GM23338 (cell line): ENCODE data around the gene CBFA2T3. TPM values are rescaled to one million over a fixed set of nuclear protein-coding genes. Genes with fewer than 3 reads are reported as not detected.

Experiments
- ATAC-seq: fragments of 200-7000 bp; cut with Tn5 transposase; 3 replicates; pipeline ENCODE4 v1.9.1; 2020
- DNase-seq: peaks from one replicate; pipeline ENCODE4 v3.0.0-alpha.2; 2015; ENCODE audit warnings: low spot score
- H2AFZ ChIP-seq: fragments of 200-600 bp; sonication (generic); 2 replicates; pipeline ENCODE4 v1.8.0; 2016; ENCODE audit warnings: antibody characterized with exemption, mild to moderate bottlenecking, moderate library complexity
- H3F3A ChIP-seq: fragments of 200-600 bp; sonication (generic); replicated peaks from 2 replicates; pipeline ENCODE4 v1.8.0; 2017; ENCODE audit warnings: antibody characterized with exemption, mixed run types, low read depth
- H3K27ac ChIP-seq: fragments of 200-600 bp; sonication (generic); 2 replicates; pipeline ENCODE4 v1.6.1; 2016; ENCODE audit warnings: low read depth
- H3K27me3 ChIP-seq: fragments of 200-600 bp; sonication (generic); 2 replicates; pipeline ENCODE4 v1.8.0; 2016; ENCODE audit warnings: mild to moderate bottlenecking, mixed run types, moderate library complexity; ENCODE audit not compliant: insufficient read depth
- H3K36me3 ChIP-seq: fragments of 200-600 bp; sonication (generic); 2 replicates; pipeline ENCODE4 v1.8.0; 2016; ENCODE audit warnings: mild to moderate bottlenecking; ENCODE audit not compliant: insufficient read depth
- H3K4me1 ChIP-seq: fragments of 200-600 bp; sonication (generic); 2 replicates; pipeline ENCODE4 v1.8.0; 2016; ENCODE audit warnings: mild to moderate bottlenecking, moderate library complexity; ENCODE audit not compliant: insufficient read depth
- H3K4me2 ChIP-seq: fragments of 200-600 bp; sonication (generic); 2 replicates; pipeline ENCODE4 v1.7.1; 2017; ENCODE audit warnings: mixed run types
- H3K4me3 ChIP-seq: fragments of 200-600 bp; sonication (generic); 2 replicates; pipeline ENCODE4 v1.6.1; 2016; ENCODE audit warnings: mixed run types
- H3K79me2 ChIP-seq: fragments of 200-600 bp; sonication (generic); replicated peaks from 2 replicates; pipeline ENCODE4 v1.8.0; 2017; ENCODE audit warnings: mild to moderate bottlenecking; ENCODE audit not compliant: insufficient read depth
- H3K9me2 ChIP-seq: fragments of 200-600 bp; sonication (generic); 2 replicates; pipeline ENCODE4 v1.8.0; 2017; ENCODE audit not compliant: insufficient read depth
- H4K20me1 ChIP-seq: fragments of 200-600 bp; sonication (generic); replicated peaks from 2 replicates; pipeline ENCODE4 v1.8.0; 2017; ENCODE audit warnings: mild to moderate bottlenecking; ENCODE audit not compliant: insufficient read depth
- H3K27ac Mint-ChIP-seq: 2 replicates; pipeline ENCODE4 v1.8.0; 2020; ENCODE audit warnings: inconsistent platforms, mild to moderate bottlenecking, moderate library complexity, mixed read lengths
- H3K27me3 Mint-ChIP-seq: 3 replicates; pipeline ENCODE4 v1.8.0; 2022; ENCODE audit warnings: low read depth, mild to moderate bottlenecking, moderate library complexity, mixed read lengths, inconsistent platforms; ENCODE audit not compliant: insufficient read depth, poor library complexity
- H3K36me3 Mint-ChIP-seq: 3 replicates; pipeline ENCODE4 v1.8.0; 2021; ENCODE audit warnings: low read depth, mild to moderate bottlenecking, inconsistent platforms, moderate library complexity, mixed read lengths
- H3K4me1 Mint-ChIP-seq: 3 replicates; pipeline ENCODE4 v1.8.0; 2020; ENCODE audit warnings: mild to moderate bottlenecking, inconsistent platforms, mixed read lengths
- H3K4me3 Mint-ChIP-seq: 3 replicates; pipeline ENCODE4 v1.8.0; 2021; ENCODE audit warnings: moderate library complexity, mild to moderate bottlenecking, inconsistent platforms, mixed read lengths
- H3K9me3 Mint-ChIP-seq: 3 replicates; pipeline ENCODE4 v1.8.0; 2020; ENCODE audit warnings: moderate library complexity, mild to moderate bottlenecking, inconsistent platforms, mixed read lengths
- CREB1 ChIP-seq: fragments of 250-450 bp; sonication (Bioruptor Pico); IDR thresholded peaks from 2 replicates; pipeline ENCODE4 v1.5.0; 2020; ENCODE audit warnings: low read depth, mild to moderate bottlenecking, moderate library complexity
- EZH2 ChIP-seq: fragments of 200-600 bp; sonication (generic); IDR thresholded peaks from one replicate; pipeline ENCODE4 v1.8.0; 2017; ENCODE audit warnings: antibody characterized with exemption, mild to moderate bottlenecking, low read depth; ENCODE audit not compliant: unreplicated experiment
- EZH2phosphoT487 ChIP-seq: fragments of 200-600 bp; sonication (generic); IDR thresholded peaks from one replicate; pipeline ENCODE4 v1.8.1; 2018; ENCODE audit warnings: antibody characterized with exemption; ENCODE audit not compliant: unreplicated experiment
- JUNB ChIP-seq: IDR thresholded peaks from one replicate; pipeline ENCODE4 v1.6.1; 2016; ENCODE audit warnings: antibody characterized with exemption; ENCODE audit not compliant: unreplicated experiment
- NANOG ChIP-seq: IDR thresholded peaks from 2 replicates; pipeline ENCODE4 v1.6.1; 2016; ENCODE audit warnings: antibody characterized with exemption, borderline replicate concordance
- POLR2AphosphoS5 ChIP-seq: IDR thresholded peaks from 2 replicates; pipeline ENCODE4 v1.6.1; 2016; ENCODE audit warnings: antibody characterized with exemption, low read depth
- STAT1 ChIP-seq: IDR thresholded peaks from one replicate; pipeline ENCODE4 v1.6.1; 2016; ENCODE audit warnings: antibody characterized with exemption; ENCODE audit not compliant: unreplicated experiment
- ZNF114 ChIP-seq: fragments of 250-450 bp; sonication (Bioruptor Pico); IDR thresholded peaks from 2 replicates; pipeline ENCODE4 v1.5.0; 2020; ENCODE audit warnings: mild to moderate bottlenecking, moderate library complexity
- ZNF331 ChIP-seq: fragments of 250-450 bp; sonication (Bioruptor Pico); IDR thresholded peaks from 2 replicates; pipeline ENCODE4 v1.5.0; 2020; ENCODE audit warnings: low read depth, mild to moderate bottlenecking, moderate library complexity
- polyA plus RNA-seq: library from polyadenylated mRNA; unstranded; fragments of >200 nt; fragmentation: Nextera tagmentation; extraction: Ambion mirVana; gene quantifications from 2 replicates; pipeline ENCODE4 v1.2.1, GENCODE V29; 2016
- total RNA-seq: library from RNA; depleted of rRNA; stranded (reverse); fragments of >200 nt; shearing (Covaris generic); gene quantifications from 2 replicates; pipeline ENCODE4 v1.2.3, GENCODE V29; 2014
- TF ChIP-seq, protein P1 (sequence below): fragments of 250-450 bp; sonication (Bioruptor Pico); IDR thresholded peaks from 2 replicates; pipeline ENCODE4 v1.5.0; 2020; ENCODE audit warnings: mild to moderate bottlenecking, moderate library complexity
- TF ChIP-seq, protein P2 (sequence below): IDR thresholded peaks from 2 replicates; pipeline ENCODE4 v1.6.1; 2016; ENCODE audit warnings: antibody characterized with exemption
- TF ChIP-seq, protein P3 (sequence below), 2 experiments: fragments of 200-600 bp in 1 of 2; sonication (generic) in 1 of 2; conservative IDR thresholded peaks; 2 replicates each; pipeline versions ENCODE4 v1.5.1 to v1.6.1; 2016 to 2017; ENCODE audit warnings: antibody characterized with exemption in 2 of 2, low read depth in 2 of 2, mild to moderate bottlenecking in 2 of 2, moderate library complexity in 1 of 2
- TF ChIP-seq, protein P4 (sequence below): IDR thresholded peaks from one replicate; pipeline ENCODE4 v1.6.1; 2018; ENCODE audit warnings: antibody characterized with exemption; ENCODE audit not compliant: unreplicated experiment

Gene CBFA2T3
- total and polyA plus RNA-seq, 2 experiments from 2014 or later = 0.87 to 1.5 TPM

DNA sequence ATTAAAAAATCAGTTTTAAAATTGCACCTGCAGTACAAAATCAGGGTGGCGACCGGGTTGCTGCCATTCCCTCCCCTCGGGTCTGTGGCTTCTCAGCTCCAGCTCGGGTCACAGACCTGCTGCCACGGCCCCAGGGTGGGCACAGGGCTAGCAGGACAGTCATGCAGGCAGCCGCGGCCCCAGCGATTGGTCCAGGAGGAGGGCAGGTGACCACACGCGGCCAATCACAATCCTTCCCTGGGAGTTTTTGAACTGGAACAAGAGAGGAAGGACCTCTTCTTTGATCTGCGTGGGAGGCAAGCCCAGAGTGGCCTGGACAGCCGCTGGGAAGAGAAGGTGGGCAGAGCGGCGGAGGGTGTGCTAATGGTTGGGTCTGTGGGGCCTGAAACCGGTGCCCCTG lies 25.5 kb downstream of the CBFA2T3 start:
- Histone ChIP-seq H3F3A (no peaks in the 10 kb centered on the region), H3K79me2 (no peaks in the 10 kb centered on the region), H3K9me2 (no peaks in the 10 kb centered on the region), H2AFZ (no peak overlapping the region), H3K27ac (no peak overlapping the region), H3K36me3 (no peaks in the 10 kb centered on the region), H3K4me2 (no peak overlapping the region), H3K4me3 (no peak overlapping the region), H3K27me3 (no peaks in the 10 kb centered on the region), H4K20me1 (no peaks in the 10 kb centered on the region), H3K4me1 (no peaks in the 10 kb centered on the region)
- DNase-seq (no peak), ATAC-seq (peak; percentile 25; the same call in 1 of the 3 replicates)
- no peaks in the 10 kb centered on the region for H3K9me3 Mint-ChIP-seq
- H3K27ac Mint-ChIP-seq = no peak overlapping the region
- TF ChIP-seq EZH2phosphoT487 = no peak
- no peak for TF ChIP-seq JUNB
- TF ChIP-seq EZH2 = no peak
- no peak for TF ChIP-seq CREB1 (CRISPR knock-in tag)
- no peak for TF ChIP-seq STAT1
- no peak for TF ChIP-seq POLR2AphosphoS5
- TF ChIP-seq, protein P1, sequence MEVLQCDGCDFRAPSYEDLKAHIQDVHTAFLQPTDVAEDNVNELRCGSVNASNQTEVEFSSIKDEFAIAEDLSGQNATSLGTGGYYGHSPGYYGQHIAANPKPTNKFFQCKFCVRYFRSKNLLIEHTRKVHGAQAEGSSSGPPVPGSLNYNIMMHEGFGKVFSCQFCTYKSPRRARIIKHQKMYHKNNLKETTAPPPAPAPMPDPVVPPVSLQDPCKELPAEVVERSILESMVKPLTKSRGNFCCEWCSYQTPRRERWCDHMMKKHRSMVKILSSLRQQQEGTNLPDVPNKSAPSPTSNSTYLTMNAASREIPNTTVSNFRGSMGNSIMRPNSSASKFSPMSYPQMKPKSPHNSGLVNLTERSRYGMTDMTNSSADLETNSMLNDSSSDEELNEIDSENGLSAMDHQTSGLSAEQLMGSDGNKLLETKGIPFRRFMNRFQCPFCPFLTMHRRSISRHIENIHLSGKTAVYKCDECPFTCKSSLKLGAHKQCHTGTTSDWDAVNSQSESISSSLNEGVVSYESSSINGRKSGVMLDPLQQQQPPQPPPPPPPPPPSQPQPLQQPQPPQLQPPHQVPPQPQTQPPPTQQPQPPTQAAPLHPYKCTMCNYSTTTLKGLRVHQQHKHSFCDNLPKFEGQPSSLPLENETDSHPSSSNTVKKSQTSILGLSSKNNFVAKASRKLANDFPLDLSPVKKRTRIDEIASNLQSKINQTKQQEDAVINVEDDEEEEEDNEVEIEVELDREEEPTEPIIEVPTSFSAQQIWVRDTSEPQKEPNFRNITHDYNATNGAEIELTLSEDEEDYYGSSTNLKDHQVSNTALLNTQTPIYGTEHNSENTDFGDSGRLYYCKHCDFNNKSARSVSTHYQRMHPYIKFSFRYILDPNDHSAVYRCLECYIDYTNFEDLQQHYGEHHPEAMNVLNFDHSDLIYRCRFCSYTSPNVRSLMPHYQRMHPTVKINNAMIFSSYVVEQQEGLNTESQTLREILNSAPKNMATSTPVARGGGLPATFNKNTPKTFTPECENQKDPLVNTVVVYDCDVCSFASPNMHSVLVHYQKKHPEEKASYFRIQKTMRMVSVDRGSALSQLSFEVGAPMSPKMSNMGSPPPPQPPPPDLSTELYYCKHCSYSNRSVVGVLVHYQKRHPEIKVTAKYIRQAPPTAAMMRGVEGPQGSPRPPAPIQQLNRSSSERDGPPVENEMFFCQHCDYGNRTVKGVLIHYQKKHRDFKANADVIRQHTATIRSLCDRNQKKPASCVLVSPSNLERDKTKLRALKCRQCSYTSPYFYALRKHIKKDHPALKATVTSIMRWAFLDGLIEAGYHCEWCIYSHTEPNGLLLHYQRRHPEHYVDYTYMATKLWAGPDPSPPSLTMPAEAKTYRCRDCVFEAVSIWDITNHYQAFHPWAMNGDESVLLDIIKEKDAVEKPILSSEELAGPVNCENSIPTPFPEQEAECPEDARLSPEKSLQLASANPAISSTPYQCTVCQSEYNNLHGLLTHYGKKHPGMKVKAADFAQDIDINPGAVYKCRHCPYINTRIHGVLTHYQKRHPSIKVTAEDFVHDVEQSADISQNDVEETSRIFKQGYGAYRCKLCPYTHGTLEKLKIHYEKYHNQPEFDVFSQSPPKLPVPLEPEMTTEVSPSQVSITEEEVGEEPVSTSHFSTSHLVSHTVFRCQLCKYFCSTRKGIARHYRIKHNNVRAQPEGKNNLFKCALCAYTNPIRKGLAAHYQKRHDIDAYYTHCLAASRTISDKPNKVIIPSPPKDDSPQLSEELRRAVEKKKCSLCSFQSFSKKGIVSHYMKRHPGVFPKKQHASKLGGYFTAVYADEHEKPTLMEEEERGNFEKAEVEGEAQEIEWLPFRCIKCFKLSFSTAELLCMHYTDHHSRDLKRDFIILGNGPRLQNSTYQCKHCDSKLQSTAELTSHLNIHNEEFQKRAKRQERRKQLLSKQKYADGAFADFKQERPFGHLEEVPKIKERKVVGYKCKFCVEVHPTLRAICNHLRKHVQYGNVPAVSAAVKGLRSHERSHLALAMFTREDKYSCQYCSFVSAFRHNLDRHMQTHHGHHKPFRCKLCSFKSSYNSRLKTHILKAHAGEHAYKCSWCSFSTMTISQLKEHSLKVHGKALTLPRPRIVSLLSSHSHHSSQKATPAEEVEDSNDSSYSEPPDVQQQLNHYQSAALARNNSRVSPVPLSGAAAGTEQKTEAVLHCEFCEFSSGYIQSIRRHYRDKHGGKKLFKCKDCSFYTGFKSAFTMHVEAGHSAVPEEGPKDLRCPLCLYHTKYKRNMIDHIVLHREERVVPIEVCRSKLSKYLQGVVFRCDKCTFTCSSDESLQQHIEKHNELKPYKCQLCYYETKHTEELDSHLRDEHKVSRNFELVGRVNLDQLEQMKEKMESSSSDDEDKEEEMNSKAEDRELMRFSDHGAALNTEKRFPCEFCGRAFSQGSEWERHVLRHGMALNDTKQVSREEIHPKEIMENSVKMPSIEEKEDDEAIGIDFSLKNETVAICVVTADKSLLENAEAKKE = no peak
- TF ChIP-seq, protein P2, sequence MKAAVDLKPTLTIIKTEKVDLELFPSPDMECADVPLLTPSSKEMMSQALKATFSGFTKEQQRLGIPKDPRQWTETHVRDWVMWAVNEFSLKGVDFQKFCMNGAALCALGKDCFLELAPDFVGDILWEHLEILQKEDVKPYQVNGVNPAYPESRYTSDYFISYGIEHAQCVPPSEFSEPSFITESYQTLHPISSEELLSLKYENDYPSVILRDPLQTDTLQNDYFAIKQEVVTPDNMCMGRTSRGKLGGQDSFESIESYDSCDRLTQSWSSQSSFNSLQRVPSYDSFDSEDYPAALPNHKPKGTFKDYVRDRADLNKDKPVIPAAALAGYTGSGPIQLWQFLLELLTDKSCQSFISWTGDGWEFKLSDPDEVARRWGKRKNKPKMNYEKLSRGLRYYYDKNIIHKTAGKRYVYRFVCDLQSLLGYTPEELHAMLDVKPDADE = no peak
- TF ChIP-seq ZNF114 (CRISPR knock-in tag) = no peak
- TF ChIP-seq, protein P3, sequence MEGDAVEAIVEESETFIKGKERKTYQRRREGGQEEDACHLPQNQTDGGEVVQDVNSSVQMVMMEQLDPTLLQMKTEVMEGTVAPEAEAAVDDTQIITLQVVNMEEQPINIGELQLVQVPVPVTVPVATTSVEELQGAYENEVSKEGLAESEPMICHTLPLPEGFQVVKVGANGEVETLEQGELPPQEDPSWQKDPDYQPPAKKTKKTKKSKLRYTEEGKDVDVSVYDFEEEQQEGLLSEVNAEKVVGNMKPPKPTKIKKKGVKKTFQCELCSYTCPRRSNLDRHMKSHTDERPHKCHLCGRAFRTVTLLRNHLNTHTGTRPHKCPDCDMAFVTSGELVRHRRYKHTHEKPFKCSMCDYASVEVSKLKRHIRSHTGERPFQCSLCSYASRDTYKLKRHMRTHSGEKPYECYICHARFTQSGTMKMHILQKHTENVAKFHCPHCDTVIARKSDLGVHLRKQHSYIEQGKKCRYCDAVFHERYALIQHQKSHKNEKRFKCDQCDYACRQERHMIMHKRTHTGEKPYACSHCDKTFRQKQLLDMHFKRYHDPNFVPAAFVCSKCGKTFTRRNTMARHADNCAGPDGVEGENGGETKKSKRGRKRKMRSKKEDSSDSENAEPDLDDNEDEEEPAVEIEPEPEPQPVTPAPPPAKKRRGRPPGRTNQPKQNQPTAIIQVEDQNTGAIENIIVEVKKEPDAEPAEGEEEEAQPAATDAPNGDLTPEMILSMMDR (conservative IDR thresholded peaks at IDR 0.05; ENCODE audit: low read depth in 2 of 2) = no peak
- no peak for TF ChIP-seq NANOG
- TF ChIP-seq, protein P4, sequence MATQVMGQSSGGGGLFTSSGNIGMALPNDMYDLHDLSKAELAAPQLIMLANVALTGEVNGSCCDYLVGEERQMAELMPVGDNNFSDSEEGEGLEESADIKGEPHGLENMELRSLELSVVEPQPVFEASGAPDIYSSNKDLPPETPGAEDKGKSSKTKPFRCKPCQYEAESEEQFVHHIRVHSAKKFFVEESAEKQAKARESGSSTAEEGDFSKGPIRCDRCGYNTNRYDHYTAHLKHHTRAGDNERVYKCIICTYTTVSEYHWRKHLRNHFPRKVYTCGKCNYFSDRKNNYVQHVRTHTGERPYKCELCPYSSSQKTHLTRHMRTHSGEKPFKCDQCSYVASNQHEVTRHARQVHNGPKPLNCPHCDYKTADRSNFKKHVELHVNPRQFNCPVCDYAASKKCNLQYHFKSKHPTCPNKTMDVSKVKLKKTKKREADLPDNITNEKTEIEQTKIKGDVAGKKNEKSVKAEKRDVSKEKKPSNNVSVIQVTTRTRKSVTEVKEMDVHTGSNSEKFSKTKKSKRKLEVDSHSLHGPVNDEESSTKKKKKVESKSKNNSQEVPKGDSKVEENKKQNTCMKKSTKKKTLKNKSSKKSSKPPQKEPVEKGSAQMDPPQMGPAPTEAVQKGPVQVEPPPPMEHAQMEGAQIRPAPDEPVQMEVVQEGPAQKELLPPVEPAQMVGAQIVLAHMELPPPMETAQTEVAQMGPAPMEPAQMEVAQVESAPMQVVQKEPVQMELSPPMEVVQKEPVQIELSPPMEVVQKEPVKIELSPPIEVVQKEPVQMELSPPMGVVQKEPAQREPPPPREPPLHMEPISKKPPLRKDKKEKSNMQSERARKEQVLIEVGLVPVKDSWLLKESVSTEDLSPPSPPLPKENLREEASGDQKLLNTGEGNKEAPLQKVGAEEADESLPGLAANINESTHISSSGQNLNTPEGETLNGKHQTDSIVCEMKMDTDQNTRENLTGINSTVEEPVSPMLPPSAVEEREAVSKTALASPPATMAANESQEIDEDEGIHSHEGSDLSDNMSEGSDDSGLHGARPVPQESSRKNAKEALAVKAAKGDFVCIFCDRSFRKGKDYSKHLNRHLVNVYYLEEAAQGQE = no peak
- TF ChIP-seq ZNF331 (CRISPR knock-in tag) = no peak
- H3K4me1 Mint-ChIP-seq = no peaks in the 10 kb centered on the region
- no peaks in the 10 kb centered on the region for H3K36me3 Mint-ChIP-seq
- H3K4me3 Mint-ChIP-seq = no peak overlapping the region
- H3K27me3 Mint-ChIP-seq = peaks cover 2% of the 10 kb centered on the region
